GM18526 (cell line): ENCODE measurements around the gene CCR9.

Source experiments
- POLR2A ChIP-seq: IDR thresholded peaks from 3 replicates; pipeline ENCODE4 v1.6.1; 2011; ENCODE audit not compliant: insufficient read length; ENCODE audit errors: extremely low read depth

CCR9 gene, protein sequence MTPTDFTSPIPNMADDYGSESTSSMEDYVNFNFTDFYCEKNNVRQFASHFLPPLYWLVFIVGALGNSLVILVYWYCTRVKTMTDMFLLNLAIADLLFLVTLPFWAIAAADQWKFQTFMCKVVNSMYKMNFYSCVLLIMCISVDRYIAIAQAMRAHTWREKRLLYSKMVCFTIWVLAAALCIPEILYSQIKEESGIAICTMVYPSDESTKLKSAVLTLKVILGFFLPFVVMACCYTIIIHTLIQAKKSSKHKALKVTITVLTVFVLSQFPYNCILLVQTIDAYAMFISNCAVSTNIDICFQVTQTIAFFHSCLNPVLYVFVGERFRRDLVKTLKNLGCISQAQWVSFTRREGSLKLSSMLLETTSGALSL

DNA sequence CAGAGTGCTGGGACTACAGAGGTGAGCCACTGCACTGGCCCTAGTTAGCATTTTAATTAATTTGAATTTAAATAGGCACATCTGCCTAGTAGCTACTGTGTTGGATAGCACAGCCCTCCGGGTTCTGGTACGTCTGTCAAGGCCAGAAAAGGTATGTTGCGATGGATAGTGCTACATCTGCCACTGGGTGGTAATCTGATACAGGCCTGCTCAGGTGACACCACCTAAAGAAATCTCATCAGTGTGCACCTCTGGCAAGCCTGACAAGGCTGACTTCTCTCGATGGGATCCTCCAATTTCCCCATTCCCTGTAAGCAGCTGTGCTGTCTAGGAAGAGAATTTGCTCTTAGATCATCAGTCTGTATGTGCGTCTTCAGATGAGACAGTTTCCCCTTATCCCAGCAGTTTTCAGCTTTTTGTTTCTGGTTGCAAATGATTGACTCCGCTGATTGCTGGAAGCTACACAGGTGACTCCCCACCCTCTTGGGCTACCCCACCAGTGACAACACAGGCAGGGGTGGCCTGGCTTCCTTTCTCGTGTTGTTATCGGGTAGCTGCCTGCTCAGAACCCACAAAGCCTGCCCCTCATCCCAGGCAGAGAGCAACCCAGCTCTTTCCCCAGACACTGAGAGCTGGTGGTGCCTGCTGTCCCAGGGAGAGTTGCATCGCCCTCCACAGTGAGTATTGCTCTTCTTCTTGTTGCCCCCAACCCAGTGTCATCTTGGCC lies at the start of gene CCR9:
CCR9 (plus strand) TSS at position 565 of the 727 bp plus-strand sequence. CDS start 8,391 bp downstream, outside the sequence.
- no peak for TF ChIP-seq POLR2A

DNA sequence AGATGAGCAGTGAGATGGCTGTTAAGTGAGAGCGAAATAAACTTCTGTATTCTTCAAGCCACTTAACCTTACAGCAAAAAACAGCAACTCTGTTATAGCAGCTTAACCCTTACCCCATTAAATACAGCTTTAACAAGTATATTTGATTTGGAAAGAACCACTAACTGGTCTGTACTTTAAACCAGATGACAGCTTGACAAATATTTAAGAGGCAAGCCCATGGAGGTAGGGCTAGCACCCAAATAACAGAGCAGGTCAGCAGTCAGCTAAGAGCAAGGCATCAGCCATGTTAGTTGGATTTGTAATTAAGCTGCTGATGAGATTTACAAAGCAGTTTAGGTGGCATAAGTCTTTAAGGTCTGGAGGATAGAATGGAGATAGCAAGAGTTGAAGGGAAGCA lies 47.9 kb upstream of the CCR9 start:
- no peak for TF ChIP-seq POLR2A

DNA sequence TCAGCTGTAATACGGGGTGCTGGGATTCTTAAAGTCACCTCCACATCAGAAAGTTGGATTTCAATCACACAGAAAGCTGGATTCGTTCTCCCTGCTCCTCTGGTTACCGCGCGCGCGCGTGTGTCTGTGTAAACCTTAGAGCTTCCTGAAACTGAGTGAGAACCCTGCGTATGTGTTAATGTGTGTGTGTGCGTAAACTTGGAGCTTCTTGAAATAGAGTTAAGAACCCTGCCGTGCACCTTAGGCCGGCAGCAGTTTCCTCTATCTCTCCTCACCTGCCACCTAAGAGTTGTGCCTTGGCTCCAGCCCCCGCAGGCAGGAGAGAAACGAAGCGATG lies 45.0 kb upstream of the CCR9 start:
- TF ChIP-seq POLR2A, result no peak

DNA sequence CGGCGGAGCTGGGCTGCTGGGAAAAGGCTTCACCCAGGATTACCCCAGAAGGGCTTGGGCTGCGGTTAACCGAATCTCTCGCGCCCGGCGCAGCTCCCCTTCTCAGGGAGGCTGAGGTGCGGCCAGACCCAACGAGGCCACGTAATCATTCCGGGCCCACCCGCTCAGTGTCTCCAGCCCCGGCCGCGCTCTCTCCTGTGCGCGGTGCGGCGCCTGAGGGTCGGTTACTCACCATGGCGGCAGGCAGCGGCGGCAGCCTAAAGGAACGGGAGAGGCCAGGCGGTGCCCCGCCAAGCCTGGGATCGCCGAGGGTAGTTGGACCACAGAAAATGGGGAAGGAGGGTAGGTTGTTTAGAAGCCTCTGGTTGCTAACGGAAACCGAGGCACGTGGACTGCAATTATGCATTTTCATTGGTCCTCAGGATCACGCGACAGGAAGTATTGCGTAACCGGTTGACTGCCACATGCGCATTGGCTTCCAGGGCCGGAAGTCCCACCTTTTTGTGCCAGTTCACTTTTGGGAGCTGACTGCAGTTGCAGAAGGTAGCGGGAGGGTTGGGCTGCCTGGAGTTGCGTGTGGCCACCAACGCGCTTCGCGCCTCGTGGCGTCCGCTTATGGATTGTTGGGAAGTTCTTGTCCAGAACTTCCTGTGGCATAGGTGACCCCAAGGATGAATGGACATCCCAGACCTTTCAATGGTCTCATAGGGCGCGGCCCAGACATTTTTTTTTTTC lies 44.4 kb upstream of the CCR9 start, which contains the start of gene LZTFL1:
LZTFL1 (minus strand) TSS at position 363 of the 735 bp plus-strand sequence; CDS start at position 235, 128 bp downstream.
- TF ChIP-seq POLR2A, result no peak

DNA sequence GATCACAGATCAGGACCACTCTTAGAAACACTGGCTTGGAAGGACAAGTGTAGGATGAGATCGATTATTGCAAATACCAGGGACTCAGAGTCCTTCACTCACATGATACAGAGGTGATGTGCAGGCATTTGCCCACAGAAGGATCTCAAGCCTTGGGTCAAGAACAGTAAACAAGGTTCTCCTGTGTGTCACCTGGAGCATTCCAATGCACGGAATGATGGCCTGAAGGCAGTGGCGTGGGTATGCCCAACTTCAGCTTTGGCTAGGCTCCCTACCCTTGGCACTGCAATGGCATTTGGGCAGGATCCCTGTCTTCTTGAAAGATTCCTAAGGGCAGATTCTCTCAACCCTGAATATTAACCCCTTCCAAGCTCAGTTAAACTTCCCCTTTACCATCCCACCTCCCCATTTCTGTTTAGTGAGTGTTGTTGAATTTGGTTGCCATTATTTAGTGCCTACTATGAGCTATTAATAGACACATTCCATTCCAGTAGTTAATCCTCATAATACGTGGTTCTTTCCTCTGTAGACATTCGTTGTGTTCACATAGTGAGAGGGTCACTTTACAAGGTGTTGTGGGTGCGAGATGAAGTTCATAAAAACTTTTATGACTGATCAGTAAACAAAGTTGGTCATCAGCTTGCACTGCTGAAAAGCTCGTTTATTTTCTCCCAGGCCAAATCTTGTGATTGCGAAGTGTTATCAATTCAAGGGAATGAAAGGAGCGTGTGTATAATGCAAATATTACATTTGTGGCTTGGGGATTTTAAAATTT lies 43.3 kb upstream of the CCR9 start:
- TF ChIP-seq POLR2A, result no peak

DNA sequence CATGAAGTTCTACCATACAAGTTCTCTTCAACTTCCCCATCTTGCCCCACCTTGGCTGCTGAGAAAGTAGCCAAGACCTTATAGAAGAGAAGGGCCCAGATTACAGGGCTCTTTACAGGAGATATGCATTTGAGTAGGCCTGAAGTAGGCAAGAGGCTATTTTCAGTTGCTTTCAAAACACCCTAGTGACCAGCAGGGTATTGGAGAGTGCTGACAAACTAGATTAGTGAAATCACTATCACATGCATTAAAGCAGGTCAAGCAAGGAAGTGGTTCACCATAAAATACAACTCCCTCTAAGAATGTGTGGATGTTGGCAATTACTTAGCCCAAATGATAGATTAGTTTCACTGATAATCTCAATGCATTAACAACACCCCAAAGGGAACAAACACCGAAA lies 41.7 kb upstream of the CCR9 start:
- no peak for TF ChIP-seq POLR2A

DNA sequence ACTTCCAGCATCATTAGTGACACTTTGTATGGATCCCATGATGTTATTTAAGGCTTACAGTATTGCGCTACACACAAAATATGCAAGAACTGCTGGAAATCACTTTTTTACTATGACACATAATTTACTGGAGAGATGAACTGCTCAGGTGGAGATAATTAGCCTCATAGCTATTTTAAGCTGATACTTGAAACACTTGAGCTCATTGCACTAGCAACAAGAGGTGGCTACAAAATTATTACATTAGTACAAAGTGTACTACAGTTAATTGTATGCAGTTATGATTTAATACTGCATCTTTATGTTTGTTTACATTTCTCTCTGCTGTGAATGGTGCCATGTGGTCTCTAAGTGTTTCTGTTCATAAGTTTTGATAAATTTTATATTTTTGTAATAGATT lies 38.0 kb upstream of the CCR9 start:
- TF ChIP-seq POLR2A, result no peak

DNA sequence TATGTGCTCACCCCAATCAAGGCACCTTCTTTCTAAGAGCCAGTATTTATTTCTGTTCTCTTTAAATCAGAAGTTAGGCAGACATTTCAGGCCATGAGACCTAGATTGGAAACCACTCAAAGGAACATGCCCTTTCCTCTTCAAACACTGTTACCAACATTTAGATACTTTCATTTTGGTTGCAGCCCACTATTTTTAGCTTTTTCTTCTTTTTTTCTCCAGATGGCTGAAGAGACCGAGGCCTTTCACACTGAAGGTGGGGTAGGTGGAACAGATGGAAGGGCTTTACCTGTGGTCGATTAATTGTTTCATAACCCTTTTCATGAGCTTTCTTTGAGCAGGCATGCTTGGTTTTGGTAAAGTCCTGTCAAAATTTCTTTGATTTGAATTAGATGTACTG lies 33.5 kb upstream of the CCR9 start:
- TF ChIP-seq POLR2A, result no peak

DNA sequence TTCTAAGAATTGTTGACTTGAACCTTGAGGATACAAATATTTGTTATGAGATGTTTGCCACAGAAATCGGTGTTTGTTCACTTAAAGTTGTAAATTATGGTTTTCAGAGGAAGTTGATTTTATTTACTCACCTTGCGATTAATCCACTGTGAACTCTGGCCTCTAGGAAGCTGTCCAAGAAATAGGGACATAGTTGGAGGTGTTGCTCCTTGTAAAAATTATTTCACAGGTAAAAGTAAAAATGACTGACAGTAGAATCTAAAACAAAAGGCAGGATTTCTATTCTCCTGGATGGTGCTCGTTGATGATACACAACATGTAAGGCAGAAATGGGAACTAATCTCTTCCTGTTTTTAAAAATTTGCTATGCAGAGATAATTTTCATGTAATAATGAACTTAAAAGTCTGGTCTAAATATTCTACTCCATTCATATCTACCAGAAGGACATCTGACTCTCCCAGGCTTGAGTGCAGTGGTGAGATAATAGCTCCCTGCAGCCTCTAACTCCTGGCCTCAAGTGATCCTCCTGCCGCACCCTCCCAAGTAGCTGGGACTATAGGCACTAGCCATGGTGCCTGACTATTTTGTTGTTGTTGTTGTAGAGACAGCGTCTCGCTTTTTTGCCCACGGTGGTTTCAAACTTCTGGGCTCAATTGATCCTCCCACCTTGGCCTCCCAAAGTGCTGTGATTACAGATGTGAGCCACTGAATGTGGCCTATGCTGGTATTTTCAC lies 27.4 kb upstream of the CCR9 start:
- no peak for TF ChIP-seq POLR2A

DNA sequence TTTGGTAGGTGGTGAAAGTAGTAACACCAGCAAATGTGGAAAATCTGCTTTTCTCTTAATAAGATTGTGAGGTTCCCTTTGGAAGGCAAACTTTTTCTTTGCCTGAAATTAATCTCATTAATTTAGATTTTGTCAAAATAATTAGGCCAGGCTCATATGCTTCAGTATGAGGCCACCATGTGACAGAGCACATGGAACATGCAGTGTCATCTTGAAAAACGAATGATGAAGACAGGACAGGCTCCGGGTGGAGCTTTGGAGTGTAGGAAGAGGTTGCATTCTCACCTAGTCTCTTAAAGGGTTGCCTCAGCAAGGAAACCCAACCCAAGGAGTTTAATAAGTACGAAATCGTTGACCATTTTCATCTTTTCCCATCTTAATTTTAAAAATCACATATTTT lies 25.9 kb upstream of the CCR9 start:
- no peak for TF ChIP-seq POLR2A

DNA sequence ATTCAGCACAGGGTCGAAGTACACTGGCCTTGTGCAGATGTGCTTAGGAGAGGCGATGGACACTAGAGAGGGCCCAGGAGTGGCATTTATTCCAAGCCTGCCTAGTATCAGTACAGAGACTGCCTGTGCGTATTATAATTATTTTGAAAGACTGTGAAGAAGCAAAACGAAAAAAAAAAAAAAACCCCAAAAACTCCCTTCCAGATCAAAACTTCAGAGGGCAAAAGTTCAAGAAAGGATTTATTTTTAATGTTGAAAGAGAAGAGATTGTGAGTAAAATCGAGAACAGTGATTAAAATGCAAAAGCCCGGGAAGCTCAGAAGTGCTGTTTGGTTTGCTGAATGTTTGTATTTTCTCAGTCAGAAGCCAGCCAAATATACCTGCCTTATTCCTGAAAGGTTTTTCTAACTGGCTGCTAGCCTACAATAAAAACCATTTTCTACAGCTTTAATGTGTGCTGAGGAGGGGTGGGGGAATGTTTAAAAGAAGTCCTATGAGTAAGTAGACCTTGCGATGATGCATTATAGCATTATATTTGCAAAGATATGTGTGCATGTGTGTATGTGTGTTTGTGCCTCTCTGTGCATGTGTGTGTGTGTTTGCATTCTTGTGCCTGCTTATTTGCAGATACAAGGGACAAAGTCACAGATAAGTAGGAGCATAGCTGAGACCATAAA lies 25.2 kb upstream of the CCR9 start:
- no peak for TF ChIP-seq POLR2A

DNA sequence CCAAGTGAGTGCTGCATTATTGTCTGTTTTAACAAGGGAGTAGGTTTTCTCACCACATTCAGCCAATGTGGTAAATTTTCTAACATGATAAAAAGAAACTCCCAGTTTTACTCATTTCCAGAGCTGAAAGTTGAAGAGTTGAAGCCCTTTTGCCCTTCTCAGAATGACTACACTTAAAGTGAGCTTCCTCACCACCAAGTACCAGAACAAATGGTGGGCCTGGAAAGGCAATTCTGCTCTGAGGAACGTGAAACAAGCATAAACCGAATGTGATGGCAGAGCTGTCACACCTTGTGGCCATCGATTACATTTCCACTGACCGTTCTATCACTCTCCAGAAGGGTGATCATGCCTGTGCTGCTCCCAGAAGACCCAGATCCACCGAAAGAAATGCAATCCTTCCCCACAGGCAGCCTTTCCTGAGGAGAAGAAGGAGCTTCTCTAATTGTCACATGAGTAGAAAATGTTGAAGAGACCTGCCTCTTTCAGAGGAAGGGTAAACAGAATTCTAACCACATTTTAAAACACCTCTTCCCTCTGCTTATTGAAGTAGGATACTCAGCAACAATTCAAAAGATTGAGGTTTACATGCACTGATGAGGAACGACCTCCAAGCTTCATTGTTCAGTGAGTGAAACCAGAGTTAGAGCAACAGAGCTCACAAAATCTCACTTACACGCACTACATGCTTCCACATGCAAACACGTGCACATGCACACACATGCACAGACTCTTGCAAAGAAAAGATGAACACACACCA lies 21.4 kb upstream of the CCR9 start:
- no peak for TF ChIP-seq POLR2A

DNA sequence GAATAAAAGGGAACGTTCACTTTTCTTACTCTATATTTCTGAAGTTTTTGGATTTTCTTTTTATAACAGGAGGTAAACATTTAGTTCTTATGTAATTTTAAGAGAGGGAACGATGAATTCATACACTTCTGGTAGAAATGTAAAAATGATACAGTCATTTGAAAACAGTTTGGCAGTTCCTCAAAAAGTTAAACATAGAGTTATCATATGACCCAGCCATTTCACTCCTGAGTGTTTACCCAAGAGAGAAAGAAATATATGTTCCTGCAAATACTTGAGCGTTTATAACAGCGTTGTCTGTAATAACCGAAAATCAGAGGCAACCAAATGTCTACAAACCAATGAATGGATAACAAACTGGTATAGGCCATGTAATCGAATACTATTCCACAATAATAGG lies 20.8 kb upstream of the CCR9 start:
- TF ChIP-seq POLR2A, result no peak

DNA sequence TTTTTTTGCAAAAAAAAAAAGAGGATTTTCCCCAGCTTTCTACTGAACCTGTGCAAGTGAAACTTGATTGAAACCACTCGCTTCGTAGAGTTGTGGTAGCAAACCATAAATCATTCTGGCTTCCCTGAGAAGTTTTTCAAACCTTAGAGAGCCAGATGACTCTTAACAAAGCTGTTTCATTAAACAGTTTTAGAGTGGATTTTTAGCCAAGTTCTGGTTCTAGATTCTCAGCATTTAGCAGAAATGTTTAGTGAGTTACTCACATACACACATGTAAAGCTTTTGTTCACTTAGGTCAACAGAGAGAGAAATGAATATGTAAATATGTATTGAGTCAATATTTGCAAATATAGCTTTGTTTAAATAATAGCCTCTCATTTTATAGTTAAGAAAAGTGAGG lies 18.1 kb upstream of the CCR9 start:
- TF ChIP-seq POLR2A, result no peak

DNA sequence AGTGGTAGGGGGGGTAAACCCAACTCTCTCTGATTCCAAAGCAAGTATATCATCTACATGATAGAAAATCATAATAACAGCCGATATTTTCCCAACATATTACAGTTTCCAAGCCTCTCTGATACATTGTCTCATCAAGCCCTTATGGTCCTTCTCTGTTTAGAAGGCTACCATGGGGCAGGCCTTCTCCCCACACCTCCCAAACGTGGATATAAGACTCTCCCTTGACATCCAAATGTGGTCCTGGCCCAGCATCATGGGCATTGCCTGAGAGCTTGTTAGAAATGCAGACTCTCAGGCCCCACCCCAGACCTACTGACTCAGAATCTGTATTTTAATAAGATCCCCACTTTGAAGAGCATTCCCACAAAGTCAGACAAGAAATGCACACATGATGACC lies 17.7 kb upstream of the CCR9 start:
- no peak for TF ChIP-seq POLR2A
